Measurements from ENCODE around the gene TRIM45. TPM values are rescaled to one million over a fixed set of nuclear protein-coding genes. Genes with fewer than 3 reads are reported as not detected.

Gene TRIM45
- total and polyA plus RNA-seq, 2 of the 4 experiments (the other 2 are of a cell fraction): 2.0 to 5.1 TPM

DNA sequence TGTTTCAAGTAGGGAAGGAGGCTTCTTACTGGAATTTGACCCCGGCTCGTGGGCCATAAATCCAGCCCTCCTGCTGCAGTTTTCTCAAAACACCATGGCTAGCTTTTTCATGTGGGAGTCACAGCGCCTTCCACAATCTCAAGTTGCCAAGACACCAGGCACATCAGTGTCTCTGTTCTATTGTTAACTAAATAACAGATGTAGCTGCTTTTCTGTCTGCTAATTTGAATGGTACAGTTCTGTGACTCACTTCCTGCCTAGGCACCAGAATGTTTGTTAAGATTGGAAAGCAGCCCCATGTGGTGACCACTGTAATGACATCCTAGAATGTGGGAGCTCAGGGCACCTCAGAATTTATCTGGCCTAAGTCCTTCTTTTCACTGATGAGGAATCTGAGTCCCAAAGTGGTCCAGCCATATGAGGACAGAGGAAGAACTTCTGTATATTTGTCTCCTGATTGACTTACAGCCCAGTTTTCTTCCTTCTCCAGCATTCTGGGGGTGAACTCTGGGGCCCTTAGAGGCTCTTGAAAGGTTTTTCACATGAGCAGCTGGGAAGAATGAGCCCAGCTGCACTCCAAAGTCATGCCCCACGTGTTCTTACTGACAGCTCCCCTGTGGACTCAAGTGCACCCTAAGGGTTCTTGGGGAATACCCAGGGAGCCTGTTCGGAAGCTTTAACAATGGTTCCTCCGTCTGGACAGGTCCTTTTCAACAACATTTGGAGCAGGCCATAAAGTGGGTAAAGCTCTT lies 27.5 kb downstream of the TRIM45 start:
- BruUV-seq (replicated peaks): no TSS peak
- WGBS, 2 experiments (ENCODE audit: extremely low coverage in 2 of 2, insufficient read length in 1 of 2): 62% methylated on average over 2 of the region's 6 CpGs; no CpG with 5 or more reads in 1 of the 2 experiments
- peak overlapping the region; percentile 67 for H3K27ac ChIP-seq (ENCODE audit: insufficient read depth, low read length)
- H3K9me3 ChIP-seq (ENCODE audit: control insufficient read depth, insufficient read depth, low read length): no peaks in the 10 kb centered on the region
- H3K36me3 ChIP-seq (ENCODE audit: control insufficient read depth, insufficient read depth, low read length): no peaks in the 10 kb centered on the region; the same call in 1 of the 2 replicates
- peak overlapping the region; percentile 38 for H3K18ac ChIP-seq (ENCODE audit: low read depth, low read length)
- dilution Hi-C loops (cut with HindIII; ENCODE audit: low sequenced_read_pairs, unreplicated experiment): no loop called here
- no peak for TF ChIP-seq CEBPB (IDR thresholded peaks at IDR 0.05; ENCODE audit: low read depth, low read length)
- peak; percentile 45; the same call in 1 of the 2 replicates for TF ChIP-seq FOS (IDR thresholded peaks at IDR 0.05; ENCODE audit: low read depth, low read length)
- TF ChIP-seq SMC3 (IDR thresholded peaks at IDR 0.05; ENCODE audit: low read depth, low read length): no peak
- peak; percentile 28; the same call in 1 of the 2 replicates for TF ChIP-seq RAD21 (IDR thresholded peaks at IDR 0.05; ENCODE audit: low read length)
- TF ChIP-seq, protein P1, sequence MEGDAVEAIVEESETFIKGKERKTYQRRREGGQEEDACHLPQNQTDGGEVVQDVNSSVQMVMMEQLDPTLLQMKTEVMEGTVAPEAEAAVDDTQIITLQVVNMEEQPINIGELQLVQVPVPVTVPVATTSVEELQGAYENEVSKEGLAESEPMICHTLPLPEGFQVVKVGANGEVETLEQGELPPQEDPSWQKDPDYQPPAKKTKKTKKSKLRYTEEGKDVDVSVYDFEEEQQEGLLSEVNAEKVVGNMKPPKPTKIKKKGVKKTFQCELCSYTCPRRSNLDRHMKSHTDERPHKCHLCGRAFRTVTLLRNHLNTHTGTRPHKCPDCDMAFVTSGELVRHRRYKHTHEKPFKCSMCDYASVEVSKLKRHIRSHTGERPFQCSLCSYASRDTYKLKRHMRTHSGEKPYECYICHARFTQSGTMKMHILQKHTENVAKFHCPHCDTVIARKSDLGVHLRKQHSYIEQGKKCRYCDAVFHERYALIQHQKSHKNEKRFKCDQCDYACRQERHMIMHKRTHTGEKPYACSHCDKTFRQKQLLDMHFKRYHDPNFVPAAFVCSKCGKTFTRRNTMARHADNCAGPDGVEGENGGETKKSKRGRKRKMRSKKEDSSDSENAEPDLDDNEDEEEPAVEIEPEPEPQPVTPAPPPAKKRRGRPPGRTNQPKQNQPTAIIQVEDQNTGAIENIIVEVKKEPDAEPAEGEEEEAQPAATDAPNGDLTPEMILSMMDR (conservative IDR thresholded peaks at IDR 0.05; ENCODE audit: low read depth, low read length): peak; percentile 47
- no peak overlapping the region for H3K4me3 ChIP-seq (ENCODE audit: insufficient read depth, low read depth, low read length)
- peak overlapping the region; percentile 32 for H3K23ac ChIP-seq (ENCODE audit: low read depth, low read length)
- H3K9me1 ChIP-seq (ENCODE audit: insufficient read depth, low read length): peaks cover 25% of the 10 kb centered on the region
- H3K4me2 ChIP-seq (ENCODE audit: low read depth, low read length): peak overlapping the region; percentile 60; the same call in 1 of the 2 replicates
- H3K4ac ChIP-seq (ENCODE audit: low read depth, low read length): peak overlapping the region; percentile 76
- in situ Hi-C loops (cut with MboI; ENCODE audit: low sequenced_read_pairs): no loop called here
- H3K56ac ChIP-seq (ENCODE audit: extremely low read depth, insufficient read depth, low read length): peak overlapping the region; percentile 49
- H2BK20ac ChIP-seq (ENCODE audit: low read depth, low read length): peak overlapping the region; percentile 84
- peaks cover 0 to 8% of the 10 kb centered on the region in 2 experiments; a peak in 1 of 4 replicates for H3K79me1 ChIP-seq (ENCODE audit: low read depth in 1 of 2, low read length in 2 of 2)
- CTCF ChIA-PET: interaction anchor here (0.5 to 2.8 kb wide), 12 partner anchors 10 to 191 kb away, joined by 3 to 11 read pairs (median 3); no protein-coding TSS in a partner anchor
- DNase-seq (peak; percentile 75), ATAC-seq (ENCODE audit: low read depth) (peak; percentile 8)
- intact Hi-C loops (cut with micrococcal nuclease): no loop called here
- peak overlapping the region; percentile 86 for H2BK5ac ChIP-seq (ENCODE audit: low read depth, low read length, poor library complexity, severe bottlenecking)
- peak overlapping the region; percentile 66 for H3K14ac ChIP-seq (replicated peaks; ENCODE audit: low read depth, low read length)
- H4K91ac ChIP-seq (ENCODE audit: insufficient read depth, low read depth, low read length): peak overlapping the region; percentile 87
- H2AFZ ChIP-seq (replicated peaks; ENCODE audit: low read length, poor library complexity): no peak overlapping the region
- H2AK9ac ChIP-seq (replicated peaks; ENCODE audit: low read depth, low read length, poor library complexity): peak overlapping the region; percentile 79
- H3K27me3 ChIP-seq (ENCODE audit: control insufficient read depth, insufficient read depth, low read length): no peaks in the 10 kb centered on the region
- H2AK5ac ChIP-seq (ENCODE audit: low read depth, low read length): peak overlapping the region; percentile 90
- H4K8ac ChIP-seq (ENCODE audit: low read depth in 2 of 2, low read length in 2 of 2): peak overlapping the region; percentile 37 to 87
- peak overlapping the region; percentile 41 for H4K5ac ChIP-seq (ENCODE audit: low read depth, low read length)
- peaks cover 3% of the 10 kb centered on the region; the same call in 1 of the 2 replicates for H4K20me1 ChIP-seq (ENCODE audit: insufficient read depth, low read length)
- no peak overlapping the region for H3K9ac ChIP-seq (ENCODE audit: low read depth, low read length)
- H2BK120ac ChIP-seq (ENCODE audit: low read depth, low read length): peak overlapping the region; percentile 78
- H2BK15ac ChIP-seq (ENCODE audit: low read depth, low read length): peak overlapping the region; percentile 26
- peaks cover 24% of the 10 kb centered on the region for H3K4me1 ChIP-seq (ENCODE audit: control insufficient read depth, insufficient read depth, low read length)
- POLR2A ChIA-PET (ENCODE audit: unreplicated experiment): interaction anchor here (0.9 to 1.1 kb wide), 2 partner anchors 19 to 148 kb away, joined by 3 read pairs; no protein-coding TSS in a partner anchor

Data from IMR-90 (cell line).